Testis (tissue), 3 donors: ENCODE results near the gene MARCHF3. TPM values are rescaled to one million over a fixed set of nuclear protein-coding genes. Genes with fewer than 3 reads are reported as not detected.
"Not testable (repeated sequence)": the region's sequence is repeated elsewhere in the genome, so short reads cannot be mapped to it uniquely, and the experiment has no call there.

Experiments
- DNase-seq: peaks from one replicate; pipeline ENCODE4 v3.0.0-alpha.2; 2019
- H3K27ac ChIP-seq, 2 donors: fragments of 200-600 bp; sonication (generic); one replicate each; pipeline ENCODE4 v1.5.1; 2019
- H3K27me3 ChIP-seq: fragments of 200-600 bp; sonication (generic); one replicate; pipeline ENCODE4 v1.5.1; 2019
- H3K36me3 ChIP-seq: fragments of 200-600 bp; sonication (generic); one replicate; pipeline ENCODE4 v1.5.1; 2017; ENCODE audit warnings: low read depth; ENCODE audit errors: missing control alignments
- H3K4me1 ChIP-seq: fragments of 200-600 bp; sonication (generic); one replicate; pipeline ENCODE4 v1.5.1; 2019
- H3K4me3 ChIP-seq, 2 donors: fragments of 200-600 bp; sonication (generic); one replicate each; pipeline ENCODE4 v1.5.1; 2017 to 2019
- H3K9me3 ChIP-seq: fragments of 200-600 bp; sonication (generic); one replicate; pipeline ENCODE4 v1.5.1; 2017
- CTCF ChIP-seq, 3 experiments: fragments of 450-650 bp in 2 of 3; fragments of 200-600 bp in 1 of 3; sonication (generic) in 1 of 3; IDR thresholded peaks; one replicate each; pipeline ENCODE4 v1.5.1; 2016 to 2019; ENCODE audit warnings: antibody characterized with exemption in 3 of 3, mild to moderate bottlenecking in 2 of 3, moderate library complexity in 1 of 3
- POLR2A ChIP-seq: fragments of 450-650 bp; IDR thresholded peaks from one replicate; pipeline ENCODE4 v1.6.1; 2017; ENCODE audit warnings: antibody characterized with exemption, mild to moderate bottlenecking, moderate library complexity
- WGBS, 2 donors: methylation state at CpG; one replicate each; pipeline ENCODE4 v1.1.5; 2018; 5-methylcytosine and 5-hydroxymethylcytosine counted together
- intact Hi-C: fragments of 100-400 bp; cut with DNase I; formaldehyde crosslinking; loops from one replicate; pipeline ENCODE4 v1.15.1; 2023; ENCODE audit warnings: low total_unique reads
- polyA plus RNA-seq: library from polyadenylated mRNA; stranded (reverse); fragments of 350-450 nt; fragmentation: Illumina TruSeq; extraction: RNeasy Lipid Tissue Mini Kit (QIAGEN cat#74804); gene quantifications from one replicate; pipeline ENCODE4 v1.2.3, GENCODE V29; 2014; ENCODE audit warnings: low read depth, low replicate concordance; ENCODE audit not compliant: insufficient read depth
- total RNA-seq, 2 donors: library from RNA; depleted of rRNA; stranded (reverse); fragments of >200 nt; gene quantifications; one replicate each; pipeline ENCODE4 v1.2.3, GENCODE V29; 2016

Gene MARCHF3
- total and polyA plus RNA-seq, 3 donors from 2014 or later = 34.0 to 81.9 (median 38.8) TPM

GRCh38 chr5:127060470-127060985 lies 30.2 kb upstream of the MARCHF3 start:
- intact Hi-C loops = no loop called here
- H3K4me3 ChIP-seq = no peak overlapping the region
- DNase-seq = no peak
- no peaks in the 10 kb centered on the region for H3K27me3 ChIP-seq
- no peak overlapping the region for H3K27ac ChIP-seq
- H3K9me3 ChIP-seq = no peaks in the 10 kb centered on the region
- no peaks in the 10 kb centered on the region for H3K4me1 ChIP-seq
- TF ChIP-seq CTCF (IDR thresholded peaks at IDR 0.05) (no peak), POLR2A (no peak)
- H3K36me3 ChIP-seq = no peaks in the 10 kb centered on the region
- WGBS, 2 donors = 63 to 72% methylated on average over 1 of the region's 1 CpG

- Histone ChIP-seq H3K27ac (no peak overlapping the region), H3K4me1 (no peaks in the 10 kb centered on the region), H3K27me3 (no peaks in the 10 kb centered on the region), H3K36me3 (no peaks in the 10 kb centered on the region), H3K4me3 (no peak overlapping the region), H3K9me3 (no peaks in the 10 kb centered on the region)
- no peak for DNase-seq
- 86% methylated on average over 2 of the region's 2 CpGs for WGBS, 2 donors
- no peak for TF ChIP-seq CTCF (IDR thresholded peaks at IDR 0.05)
- no peak for TF ChIP-seq POLR2A
- intact Hi-C loops = no loop called here
These were observed 26.5 kb upstream of the MARCHF3 start for GRCh38 chr5:127056896-127057295.

- no peaks in the 10 kb centered on the region for H3K9me3 ChIP-seq
- no peaks in the 10 kb centered on the region for H3K36me3 ChIP-seq
- H3K4me3 ChIP-seq = no peak overlapping the region
- H3K27me3 ChIP-seq = no peaks in the 10 kb centered on the region
- TF ChIP-seq POLR2A (no peak), CTCF (IDR thresholded peaks at IDR 0.05) (no peak)
- WGBS, 2 donors = 92 to 95% methylated on average over 3 of the region's 3 CpGs
- DNase-seq = no peak
- H3K27ac ChIP-seq = no peak overlapping the region
- H3K4me1 ChIP-seq = no peaks in the 10 kb centered on the region
- intact Hi-C loops = no loop called here
These were observed 25.7 kb upstream of the MARCHF3 start for GRCh38 chr5:127055880-127056653.

- intact Hi-C loops, H3K4me3 ChIP-seq, H3K36me3 ChIP-seq, H3K4me1 ChIP-seq, DNase-seq, H3K27ac ChIP-seq, H3K9me3 ChIP-seq, H3K27me3 ChIP-seq: not testable (repeated sequence)
- 97% methylated on average over 6 of the region's 6 CpGs for WGBS, 2 donors
These were observed 23.2 kb upstream of the MARCHF3 start for GRCh38 chr5:127053551-127053950.

GRCh38 chr5:127053049-127053448 lies 22.7 kb upstream of the MARCHF3 start:
- Histone ChIP-seq H3K36me3 (no peaks in the 10 kb centered on the region), H3K27me3 (no peaks in the 10 kb centered on the region), H3K27ac (no peak overlapping the region), H3K4me1 (no peaks in the 10 kb centered on the region), H3K4me3 (no peak overlapping the region), H3K9me3 (no peaks in the 10 kb centered on the region)
- 97 to 99% methylated on average over 3 of the region's 3 CpGs for WGBS, 2 donors
- no peak for DNase-seq
- TF ChIP-seq CTCF (IDR thresholded peaks at IDR 0.05) = no peak
- TF ChIP-seq POLR2A = no peak
- intact Hi-C loops = no loop called here
